ENCODE results near the gene SH3PXD2B.

SH3PXD2B gene

DNA sequence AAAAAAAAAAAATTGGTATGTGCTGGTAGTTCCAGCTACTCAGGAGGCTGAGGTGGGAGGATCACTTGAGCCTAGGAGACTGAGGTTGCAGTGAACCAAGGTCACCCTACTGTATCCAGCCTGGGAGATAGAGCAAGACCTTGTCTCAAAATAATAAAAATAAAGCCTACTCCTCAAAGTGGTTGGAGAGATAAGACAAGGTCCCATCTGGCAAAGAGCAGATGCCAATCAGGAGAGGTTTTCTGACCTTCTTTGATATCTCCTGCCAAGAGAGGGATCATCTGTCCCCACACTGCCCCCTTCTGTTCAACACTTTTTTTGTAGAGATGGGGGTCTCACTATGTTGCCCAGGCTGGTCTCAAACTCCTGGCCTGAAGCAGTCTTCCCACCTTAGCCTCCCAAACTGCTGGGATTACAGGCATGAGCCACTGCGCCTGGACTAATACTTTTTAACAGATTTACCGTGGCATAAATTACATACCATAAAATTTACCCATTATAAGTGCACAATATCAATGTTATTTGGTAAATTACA lies 64.7 kb downstream of the SH3PXD2B start:
- no peak overlapping the region for H3K27ac ChIP-seq
- TF ChIP-seq, protein P1, sequence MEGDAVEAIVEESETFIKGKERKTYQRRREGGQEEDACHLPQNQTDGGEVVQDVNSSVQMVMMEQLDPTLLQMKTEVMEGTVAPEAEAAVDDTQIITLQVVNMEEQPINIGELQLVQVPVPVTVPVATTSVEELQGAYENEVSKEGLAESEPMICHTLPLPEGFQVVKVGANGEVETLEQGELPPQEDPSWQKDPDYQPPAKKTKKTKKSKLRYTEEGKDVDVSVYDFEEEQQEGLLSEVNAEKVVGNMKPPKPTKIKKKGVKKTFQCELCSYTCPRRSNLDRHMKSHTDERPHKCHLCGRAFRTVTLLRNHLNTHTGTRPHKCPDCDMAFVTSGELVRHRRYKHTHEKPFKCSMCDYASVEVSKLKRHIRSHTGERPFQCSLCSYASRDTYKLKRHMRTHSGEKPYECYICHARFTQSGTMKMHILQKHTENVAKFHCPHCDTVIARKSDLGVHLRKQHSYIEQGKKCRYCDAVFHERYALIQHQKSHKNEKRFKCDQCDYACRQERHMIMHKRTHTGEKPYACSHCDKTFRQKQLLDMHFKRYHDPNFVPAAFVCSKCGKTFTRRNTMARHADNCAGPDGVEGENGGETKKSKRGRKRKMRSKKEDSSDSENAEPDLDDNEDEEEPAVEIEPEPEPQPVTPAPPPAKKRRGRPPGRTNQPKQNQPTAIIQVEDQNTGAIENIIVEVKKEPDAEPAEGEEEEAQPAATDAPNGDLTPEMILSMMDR (IDR thresholded peaks at IDR 0.05) = peak; percentile 17; the same call in 1 of the 2 replicates
- TF ChIP-seq ZFX (IDR thresholded peaks at IDR 0.05; ENCODE audit: borderline replicate concordance) = no peak

DNA sequence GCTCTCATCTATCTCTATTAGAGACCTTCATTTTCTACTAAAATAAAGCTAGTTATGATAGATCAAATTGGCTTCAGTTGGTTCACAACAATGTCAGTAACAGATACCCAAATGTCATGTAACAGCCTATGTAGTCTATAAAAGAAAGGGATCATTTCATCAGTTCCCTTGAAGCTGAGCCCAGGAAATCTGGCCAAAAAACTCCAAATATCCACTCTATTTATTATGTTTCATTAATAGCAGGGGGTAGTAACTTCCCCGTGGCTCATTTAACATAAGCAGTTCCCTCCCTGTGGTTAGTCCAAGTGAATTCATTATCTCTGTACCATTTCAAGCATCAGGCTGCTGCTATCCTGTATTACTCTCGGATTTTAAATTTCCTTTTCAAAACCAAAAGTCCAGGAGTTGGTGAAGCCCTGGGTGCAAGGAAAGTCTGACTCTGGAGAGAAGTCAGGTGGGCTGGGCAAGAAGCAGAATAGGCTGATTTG lies 66.0 kb downstream of the SH3PXD2B start:
- H3K27ac ChIP-seq = no peak overlapping the region

DNA sequence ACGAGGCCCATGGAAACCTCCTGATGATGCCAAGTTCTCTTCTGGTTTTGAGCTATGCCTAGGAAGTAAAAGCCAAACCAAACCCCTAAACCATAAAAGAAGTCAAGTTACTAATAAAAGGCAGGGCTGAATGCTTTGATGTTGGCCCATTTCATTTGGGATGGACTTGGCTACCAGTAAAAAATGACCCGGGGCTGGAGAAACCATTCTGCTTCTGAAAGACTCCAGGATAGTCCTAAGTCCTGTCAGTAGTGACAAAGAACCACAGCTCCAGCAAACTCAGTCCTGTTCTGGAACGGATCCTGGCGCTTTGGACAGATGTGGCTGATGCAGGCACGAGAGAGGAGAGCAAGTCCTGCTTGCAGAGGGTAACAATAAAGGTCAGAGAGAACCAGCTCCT lies 68.6 kb downstream of the SH3PXD2B start:
- TF ChIP-seq, protein P1 (IDR thresholded peaks at IDR 0.05) = no peak
- TF ChIP-seq ZFX (IDR thresholded peaks at IDR 0.05; ENCODE audit: borderline replicate concordance) = no peak
- H3K27ac ChIP-seq = no peak overlapping the region

More for the DNA sequence above, 66.0 kb downstream of the SH3PXD2B start:
- TF ChIP-seq, protein P1 (IDR thresholded peaks at IDR 0.05) = no peak
- TF ChIP-seq ZFX (IDR thresholded peaks at IDR 0.05; ENCODE audit: borderline replicate concordance) = no peak

DNA sequence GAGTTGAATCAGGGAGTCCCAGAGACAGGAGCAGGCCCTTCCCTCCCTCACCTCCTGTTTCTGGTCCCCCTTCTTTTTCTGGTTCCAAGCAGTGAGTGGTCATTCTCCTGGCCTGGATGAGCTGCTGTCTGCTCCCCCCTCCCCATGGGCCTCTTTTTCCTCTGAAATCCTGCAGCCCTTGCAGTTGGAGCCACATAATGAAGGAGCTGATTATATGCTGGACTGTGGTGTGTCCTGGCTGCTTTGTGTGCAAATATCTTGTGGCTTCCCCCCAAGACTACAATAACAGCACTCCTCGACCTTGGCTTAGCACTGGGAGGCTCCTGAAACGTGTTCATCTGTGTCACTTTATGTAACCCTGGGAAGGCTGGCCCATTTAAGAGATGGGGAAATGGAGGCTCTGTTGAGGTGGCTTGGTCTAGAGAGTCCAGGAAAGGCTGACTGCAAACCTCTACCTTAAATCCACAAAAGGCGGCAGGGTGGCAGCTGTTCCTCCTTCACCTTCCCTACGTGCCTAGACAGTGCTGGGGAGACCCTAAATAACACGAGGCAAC lies 69.2 kb downstream of the SH3PXD2B start:
- H3K27ac ChIP-seq = no peak overlapping the region
- TF ChIP-seq, protein P1 (IDR thresholded peaks at IDR 0.05) = no peak
- TF ChIP-seq ZFX (IDR thresholded peaks at IDR 0.05; ENCODE audit: borderline replicate concordance) = no peak

DNA sequence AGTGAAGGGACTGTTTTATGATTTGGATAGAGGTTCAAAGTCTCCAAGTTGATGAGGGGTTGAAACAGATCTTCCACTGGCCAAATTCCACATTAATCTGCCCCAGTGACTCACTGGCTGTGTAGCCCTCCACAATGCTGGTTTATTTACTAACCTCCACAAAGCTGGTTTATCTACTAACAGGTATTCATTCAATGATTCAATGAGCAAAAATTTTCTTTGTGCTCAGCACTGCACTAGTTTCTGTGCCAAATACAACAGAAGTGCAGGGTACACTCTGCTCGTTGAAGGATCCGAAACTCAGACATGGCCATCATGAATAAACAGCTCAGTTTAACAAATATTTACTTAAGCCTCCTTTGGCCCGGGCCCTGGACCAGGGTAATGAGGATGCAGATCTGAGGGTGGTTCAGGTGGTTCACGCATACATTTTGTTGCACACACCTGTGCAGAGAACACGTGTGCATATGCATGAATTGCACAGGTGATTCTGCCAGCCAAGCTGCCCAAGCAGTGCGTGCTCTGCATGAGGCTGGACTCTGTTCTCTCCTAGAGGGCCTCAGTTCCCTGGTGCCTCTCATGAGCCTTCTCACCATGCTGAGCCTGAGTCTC lies 71.0 kb downstream of the SH3PXD2B start:
- TF ChIP-seq, protein P1 (IDR thresholded peaks at IDR 0.05) = no peak
- TF ChIP-seq ZFX (IDR thresholded peaks at IDR 0.05; ENCODE audit: borderline replicate concordance) = no peak
- peak overlapping the region; percentile 81 for H3K27ac ChIP-seq

DNA sequence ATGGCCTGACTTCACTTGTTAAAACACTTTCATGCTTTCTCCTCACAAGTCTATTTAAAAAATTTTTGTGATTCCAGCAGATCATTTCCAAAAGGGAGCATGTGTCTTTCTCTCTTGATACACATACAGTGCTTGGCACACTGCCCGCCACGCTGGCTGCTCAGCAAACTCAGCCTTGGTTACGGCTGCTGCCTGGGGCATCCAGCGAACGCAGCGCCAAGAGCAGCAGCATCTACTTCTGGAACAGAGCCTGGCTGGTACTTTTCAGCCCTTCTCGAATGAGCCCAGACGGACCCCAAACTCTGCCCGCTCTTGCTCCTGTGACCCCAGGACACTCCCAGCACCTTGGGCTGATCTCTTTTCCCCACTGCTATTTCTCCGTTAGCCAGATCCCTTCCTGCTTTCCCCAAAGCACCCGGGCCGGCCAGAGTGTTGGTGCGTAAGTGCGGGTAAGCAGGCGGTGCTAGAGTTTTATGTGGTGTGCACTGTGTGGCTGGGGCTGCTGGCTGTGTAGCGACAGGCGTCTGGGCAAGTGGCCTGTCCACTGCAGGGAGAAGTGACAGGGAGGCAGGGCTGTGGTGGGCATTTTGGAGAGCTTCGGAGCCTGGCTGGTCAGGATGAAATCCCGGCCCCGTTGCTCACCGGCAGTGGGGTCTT lies 73.2 kb downstream of the SH3PXD2B start:
- peak overlapping the region; percentile 81 for H3K27ac ChIP-seq
- TF ChIP-seq ZFX (IDR thresholded peaks at IDR 0.05; ENCODE audit: borderline replicate concordance) = no peak
- TF ChIP-seq, protein P1 (IDR thresholded peaks at IDR 0.05) = no peak

All from 22Rv1 (cell line).